Heart right ventricle (tissue), 16 donors: Measurements from ENCODE around the gene NAXE. TPM values are rescaled to one million over a fixed set of nuclear protein-coding genes. Genes with fewer than 3 reads are reported as not detected.

ENCODE experiments used
- ATAC-seq, 8 donors: fragments of 200-7000 bp; cut with Tn5 transposase; one replicate each; pipeline ENCODE4 v1.9.1; 2020; ENCODE audit warnings: mild to moderate bottlenecking in 8 of 8, moderate library complexity in 8 of 8, moderate number of reproducible peaks in 1 of 8
- DNase-seq, 2 donors: peaks; one replicate each; pipeline ENCODE4 v3.0.0-alpha.2; 2020
- H3K27ac ChIP-seq, 10 donors: fragments of 200-600 bp; sonication (generic) in 2 of 10; one replicate each; pipeline versions ENCODE4 v1.5.0 to v1.8.0; 2020 to 2022; ENCODE audit warnings: mild to moderate bottlenecking in 3 of 10
- H3K27me3 ChIP-seq, 7 donors: fragments of 200-600 bp; one replicate each; pipeline ENCODE4 v1.8.0; 2021 to 2022; ENCODE audit warnings: mild to moderate bottlenecking in 2 of 7
- H3K36me3 ChIP-seq, 9 donors: fragments of 200-600 bp; sonication (generic) in 1 of 9; one replicate each; pipeline versions ENCODE4 v1.5.0 to v1.8.0; 2020 to 2022; ENCODE audit warnings: mild to moderate bottlenecking in 2 of 9
- H3K4me1 ChIP-seq, 9 donors: fragments of 200-600 bp; sonication (generic) in 1 of 9; one replicate each; pipeline versions ENCODE4 v1.5.0 to v1.8.0; 2020 to 2022; ENCODE audit warnings: mild to moderate bottlenecking in 4 of 9
- H3K4me3 ChIP-seq, 10 donors: fragments of 200-600 bp; sonication (generic) in 2 of 10; one replicate each; pipeline versions ENCODE4 v1.5.0 to v1.8.0; 2020 to 2022; ENCODE audit warnings: mild to moderate bottlenecking in 7 of 10, moderate library complexity in 2 of 10
- H3K9me3 ChIP-seq, 11 donors: fragments of 200-600 bp in 10 of 11; sonication (generic) in 2 of 11; one replicate each; pipeline versions ENCODE4 v1.5.0 to v1.8.0; 2013 to 2022; ENCODE audit warnings: mild to moderate bottlenecking in 2 of 11, control low read depth in 1 of 11, moderate library complexity in 1 of 11
- WGBS, 2 donors: extraction: QIAGEN DNeasy Blood & Tissue Kit; methylation state at CpG; one replicate each; pipeline ENCODE4 v1.1.7; 2013; ENCODE audit warnings: inconsistent platforms in 1 of 2; 5-methylcytosine and 5-hydroxymethylcytosine counted together
- intact Hi-C, 10 donors: fragments of 100-400 bp; cut with DNase I; formaldehyde crosslinking; loops; one replicate each; pipeline versions ENCODE4 v1.11.1 to v1.14.2; 2022
- polyA plus RNA-seq, 2 donors: library from polyadenylated mRNA; stranded (reverse); fragments of 200-250 nt; gene quantifications; one replicate each; pipeline ENCODE4 v1.2.3, GENCODE V29; 2013
- total RNA-seq, 10 donors: library from RNA; stranded (reverse); fragmentation: NEBNext Ultra II Directional in 3 of 10; extraction: Animal tissue kit (Norgen Biotek cat#: 25700) in 3 of 10; gene quantifications; one replicate each; pipeline versions ENCODE4 v1.2.1 to v1.2.4, GENCODE V29; 2021 to 2023
- TF ChIP-seq, protein P1 (sequence below), 9 donors: fragments of 200-600 bp; sonication (generic) in 2 of 9; IDR thresholded peaks; one replicate each; pipeline versions ENCODE4 v1.5.0 to v1.8.0; 2021 to 2022; ENCODE audit warnings: antibody characterized with exemption in 9 of 9, mild to moderate bottlenecking in 5 of 9, moderate library complexity in 1 of 9
- donor health status: Arrhythmogenic right ventricular cardiomyopathy.
- donor health status: ischemic (EF 13 %, LVEDD 7.1; RV severe dilation, severe dysfunction).
- donor health status: healthy with polysubstance abuse.
- donor health status: DM: no; HTN: yes; CAD: no.
- donor health status: DM: no; HTN: no; CAD: no.
- donor health status: ischemic (EF 25% LVEDD 6.9; RV normal size, moderate dysfunction).
- donor health status: ischemic (EF 25% LVEDD 5.7; RV mildly dilated, moderate dysfunction).
- donor health status: healthy.
- donor health status: DM: yes; HTN: yes; CAD: no.
- donor health status: Ischemic cardiomyopathy.
- donor health status: ischemic (EF 35%, LVEDD 5.7; RV mildly dilated, moderate dysfunction).
- donor health status: nonischemic (EF 11% LVEDD 7.7; RV severe dilation, severe dysfunction).
- donor health status: DM: yes; HTN: yes; CAD: no.
- donor health status: PGD.
- donor health status: ischemic (EF 29% LVEDD 5.4; RV normal size, mild dysfunction).
- donor health status: nonischemic (EF 23%, LVEDD 6.1; RV moderate dilation, normal function).

The NAXE gene
- total and polyA plus RNA-seq, 12 donors: 59.8 to 134 (median 108) TPM

- DNase-seq (no peak), ATAC-seq (peak in 1 of 8 donors; percentile 18)
- WGBS, 2 donors: 35 to 44% methylated on average over 6 of the region's 6 CpGs
- H3K4me1 ChIP-seq: peaks cover 6 to 20% (median 15%) of the 10 kb centered on the region in 9 donors
- H3K27me3 ChIP-seq: peaks cover 6 to 97% (median 82%) of the 10 kb centered on the region in 7 donors
- no peaks in the 10 kb centered on the region for H3K36me3 ChIP-seq
- intact Hi-C loops: no loop called here
- TF ChIP-seq, protein P1, sequence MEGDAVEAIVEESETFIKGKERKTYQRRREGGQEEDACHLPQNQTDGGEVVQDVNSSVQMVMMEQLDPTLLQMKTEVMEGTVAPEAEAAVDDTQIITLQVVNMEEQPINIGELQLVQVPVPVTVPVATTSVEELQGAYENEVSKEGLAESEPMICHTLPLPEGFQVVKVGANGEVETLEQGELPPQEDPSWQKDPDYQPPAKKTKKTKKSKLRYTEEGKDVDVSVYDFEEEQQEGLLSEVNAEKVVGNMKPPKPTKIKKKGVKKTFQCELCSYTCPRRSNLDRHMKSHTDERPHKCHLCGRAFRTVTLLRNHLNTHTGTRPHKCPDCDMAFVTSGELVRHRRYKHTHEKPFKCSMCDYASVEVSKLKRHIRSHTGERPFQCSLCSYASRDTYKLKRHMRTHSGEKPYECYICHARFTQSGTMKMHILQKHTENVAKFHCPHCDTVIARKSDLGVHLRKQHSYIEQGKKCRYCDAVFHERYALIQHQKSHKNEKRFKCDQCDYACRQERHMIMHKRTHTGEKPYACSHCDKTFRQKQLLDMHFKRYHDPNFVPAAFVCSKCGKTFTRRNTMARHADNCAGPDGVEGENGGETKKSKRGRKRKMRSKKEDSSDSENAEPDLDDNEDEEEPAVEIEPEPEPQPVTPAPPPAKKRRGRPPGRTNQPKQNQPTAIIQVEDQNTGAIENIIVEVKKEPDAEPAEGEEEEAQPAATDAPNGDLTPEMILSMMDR (IDR thresholded peaks at IDR 0.05): no peak
- H3K9me3 ChIP-seq: no peaks in the 10 kb centered on the region
- peak overlapping the region in 8 of 10 donors; percentile 28 to 62 (median 45) for H3K4me3 ChIP-seq
- no peak overlapping the region for H3K27ac ChIP-seq
Observed at GRCh38 chr1:156640842-156641706, 49.5 kb downstream of the NAXE start.

DNA sequence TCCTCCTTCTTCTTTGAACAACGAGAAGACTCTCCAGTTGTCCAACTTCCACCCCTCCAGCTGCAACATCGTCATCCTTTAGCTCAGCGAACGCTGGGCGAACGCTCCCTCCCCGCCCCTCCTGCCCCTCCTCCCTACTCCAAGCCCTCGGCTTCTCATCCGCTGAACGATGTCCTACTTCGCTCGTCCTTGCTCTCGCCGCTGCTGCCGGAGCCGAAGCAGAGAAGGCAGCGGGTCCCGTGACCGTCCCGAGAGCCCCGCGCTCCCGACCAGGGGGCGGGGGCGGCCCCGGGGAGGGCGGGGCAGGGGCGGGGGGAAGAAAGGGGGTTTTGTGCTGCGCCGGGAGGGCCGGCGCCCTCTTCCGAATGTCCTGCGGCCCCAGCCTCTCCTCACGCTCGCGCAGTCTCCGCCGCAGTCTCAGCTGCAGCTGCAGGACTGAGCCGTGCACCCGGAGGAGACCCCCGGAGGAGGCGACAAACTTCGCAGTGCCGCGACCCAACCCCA, 50.2 kb downstream of the NAXE start, which contains the start of gene BCAN:
Gene BCAN, plus strand, starts transcription at position 357 of the 504 bp plus-strand sequence. CDS start 3,938 bp downstream, outside the sequence.
- peaks cover 6 to 20% (median 15%) of the 10 kb centered on the region in 9 donors for H3K4me1 ChIP-seq
- ATAC-seq (peak; percentile 45 to 85 (median 69)), DNase-seq (peak in 1 of 2 donors; percentile 45)
- 1% methylated on average over 40 to 46 of the region's 46 CpGs for WGBS, 2 donors
- peak within 1 kb of the TSS in 9 of 10 donors; percentile 18 to 62 (median 44) for H3K4me3 ChIP-seq
- TF ChIP-seq, protein P1 (IDR thresholded peaks at IDR 0.05): no peak
- H3K27me3 ChIP-seq: peaks cover 6 to 100% (median 88%) of the 10 kb centered on the region in 7 donors
- no peaks in the 10 kb centered on the region for H3K36me3 ChIP-seq
- H3K27ac ChIP-seq: no peak within 1 kb of the TSS
- intact Hi-C loops: no loop called here
- H3K9me3 ChIP-seq: no peaks in the 10 kb centered on the region

- H3K27me3 ChIP-seq: peaks cover 6 to 100% (median 90%) of the 10 kb centered on the region in 7 donors
Observed at GRCh38 chr1:156642265-156643048, 50.9 kb downstream of the NAXE start.

More at GRCh38 chr1:156642265-156643048, 50.9 kb downstream of the NAXE start:
- H3K4me1 ChIP-seq: peaks cover 6 to 20% (median 15%) of the 10 kb centered on the region in 9 donors
- TF ChIP-seq, protein P1 (IDR thresholded peaks at IDR 0.05): no peak
- no peak overlapping the region for H3K27ac ChIP-seq
- ATAC-seq: peak in 3 of 8 donors; percentile 8 to 42 (median 31)
- no peaks in the 10 kb centered on the region for H3K36me3 ChIP-seq
- 16 to 23% methylated on average over 39 to 40 of the region's 40 CpGs for WGBS, 2 donors
- H3K4me3 ChIP-seq: peak overlapping the region in 9 of 10 donors; percentile 18 to 62 (median 44)
- no peak for DNase-seq
- H3K9me3 ChIP-seq: no peaks in the 10 kb centered on the region
- intact Hi-C loops: no loop called here
